ENCODE data around the gene RAB31.
"Not testable (repeated sequence)": the region's sequence is repeated elsewhere in the genome, so short reads cannot be mapped to it uniquely, and the experiment has no call there.

The RAB31 gene

GRCh38 chr18:9766076-9766481 is 58.0 kb downstream of the RAB31 start:
- no peak for DNase-seq

- no peak for DNase-seq
Measured at GRCh38 chr18:9766740-9767139, 58.6 kb downstream of the RAB31 start.

- DNase-seq = not testable (repeated sequence)
Measured at GRCh38 chr18:9768071-9768691, 60.1 kb downstream of the RAB31 start.

- not testable (repeated sequence) for DNase-seq
Measured at GRCh38 chr18:9770111-9770510, 62.0 kb downstream of the RAB31 start.

GRCh38 chr18:9771261-9771976 is 63.3 kb downstream of the RAB31 start:
- no peak for DNase-seq

- no peak for DNase-seq
Measured at GRCh38 chr18:9771977-9772660, 64.0 kb downstream of the RAB31 start.

- no peak for DNase-seq
Measured at GRCh38 chr18:9772847-9773677, 65.0 kb downstream of the RAB31 start.

GRCh38 chr18:9774150-9774549 is 66.0 kb downstream of the RAB31 start:
- no peak for DNase-seq

- DNase-seq = no peak
Measured at GRCh38 chr18:9775178-9775577, 67.1 kb downstream of the RAB31 start.

- no peak for DNase-seq
Measured at GRCh38 chr18:9779630-9780029, 71.5 kb downstream of the RAB31 start.

GRCh38 chr18:9782073-9782857 is 74.2 kb downstream of the RAB31 start:
- no peak for DNase-seq

GRCh38 chr18:9786631-9787030 is 78.5 kb downstream of the RAB31 start:
- no peak for DNase-seq

GRCh38 chr18:9787036-9787435 is 78.9 kb downstream of the RAB31 start:
- no peak for DNase-seq

- DNase-seq = no peak
Measured at GRCh38 chr18:9787712-9788111, 79.6 kb downstream of the RAB31 start.

- DNase-seq = no peak
Measured at GRCh38 chr18:9788140-9788539, 80.0 kb downstream of the RAB31 start.

- no peak for DNase-seq
Measured at GRCh38 chr18:9788860-9789259, 80.8 kb downstream of the RAB31 start.

GRCh38 chr18:9790261-9790660 is 82.2 kb downstream of the RAB31 start:
- DNase-seq = no peak

GRCh38 chr18:9791991-9792390 is 83.9 kb downstream of the RAB31 start:
- DNase-seq = no peak

- DNase-seq = no peak
Measured at GRCh38 chr18:9792565-9793245, 84.6 kb downstream of the RAB31 start.

- no peak for DNase-seq
Measured at GRCh38 chr18:9796011-9796410, 87.9 kb downstream of the RAB31 start.

- no peak for DNase-seq
Measured at GRCh38 chr18:9796935-9797549, 88.9 kb downstream of the RAB31 start.
